Naive B cell (primary cell): ENCODE data around the gene ANAPC1. TPM values are rescaled to one million over a fixed set of nuclear protein-coding genes. Genes with fewer than 3 reads are reported as not detected.
"Not testable (repeated sequence)": the region's sequence is repeated elsewhere in the genome, so short reads cannot be mapped to it uniquely, and the experiment has no call there.

Source experiments
- ATAC-seq, 2 donors: fragments of 150-1000 bp; cut with Tn5 transposase; 2 replicates each; pipeline ENCODE4 v1.10.0; 2021; ENCODE audit warnings: low read depth in 2 of 2, mild to moderate bottlenecking in 2 of 2, moderate library complexity in 2 of 2
- DNase-seq: peaks from one replicate; pipeline ENCODE4 v3.0.0; 2022
- H3K27ac Mint-ChIP-seq, 6 donors: one replicate each; pipeline ENCODE4 v1.8.0; 2020 to 2022; ENCODE audit warnings: mild to moderate bottlenecking in 6 of 6, mixed read lengths in 6 of 6, moderate library complexity in 5 of 6, inconsistent platforms in 2 of 6
- H3K27me3 Mint-ChIP-seq, 3 donors: one replicate each; pipeline ENCODE4 v1.8.0; 2021 to 2022; ENCODE audit warnings: mixed read lengths in 3 of 3, mild to moderate bottlenecking in 1 of 3
- H3K36me3 Mint-ChIP-seq, 2 donors: one replicate each; pipeline ENCODE4 v1.8.0; 2020 to 2022; ENCODE audit warnings: mixed read lengths in 2 of 2, inconsistent platforms in 1 of 2, mild to moderate bottlenecking in 1 of 2
- H3K4me1 Mint-ChIP-seq, 3 donors: one replicate each; pipeline ENCODE4 v1.8.0; 2020 to 2022; ENCODE audit warnings: mixed read lengths in 3 of 3, inconsistent platforms in 1 of 3, mild to moderate bottlenecking in 1 of 3, moderate library complexity in 1 of 3
- H3K4me3 Mint-ChIP-seq, 8 donors: one replicate each; pipeline ENCODE4 v1.8.0; 2020 to 2022; ENCODE audit warnings: mild to moderate bottlenecking in 8 of 8, mixed read lengths in 8 of 8, moderate library complexity in 8 of 8, inconsistent platforms in 2 of 8
- H3K9me3 Mint-ChIP-seq, 7 donors: one replicate each; pipeline ENCODE4 v1.8.0; 2020 to 2022; ENCODE audit warnings: mixed read lengths in 7 of 7, mild to moderate bottlenecking in 5 of 7, inconsistent platforms in 2 of 7, moderate library complexity in 1 of 7
- polyA plus RNA-seq, 6 donors: library from polyadenylated mRNA; unstranded; fragments of 300-500 nt; fragmentation: Illumina TruSeq; gene quantifications; one replicate each; pipeline ENCODE4 v1.2.3, GENCODE V29; 2021; ENCODE audit warnings: low read depth in 6 of 6

ANAPC1 gene
- polyA plus RNA-seq, 6 donors from 2014 or later: 20.2 to 26.7 (median 23.7) TPM

DNA sequence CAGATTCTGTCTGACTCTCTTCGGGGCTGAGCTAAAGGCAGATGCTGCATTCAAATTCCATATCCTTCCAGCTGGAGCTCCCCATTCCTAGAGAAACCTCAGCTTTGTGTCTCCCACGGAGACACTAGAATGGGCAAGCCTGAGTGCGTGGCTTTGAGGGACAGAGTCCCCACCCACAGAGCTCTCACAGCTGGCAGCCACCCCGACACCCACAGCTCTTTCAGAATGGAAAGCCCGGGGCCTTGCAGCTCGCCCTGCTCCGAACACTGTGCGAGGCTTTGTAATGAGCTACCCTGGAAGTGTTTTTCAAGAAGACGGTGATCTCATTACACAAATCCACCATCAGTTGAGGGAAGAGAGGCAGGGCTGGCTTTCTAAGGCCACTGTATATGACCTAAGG, 164.4 kb downstream of the ANAPC1 start:
- DNase-seq, H3K27ac Mint-ChIP-seq, H3K9me3 Mint-ChIP-seq, H3K36me3 Mint-ChIP-seq, H3K4me1 Mint-ChIP-seq, H3K4me3 Mint-ChIP-seq, ATAC-seq, H3K27me3 Mint-ChIP-seq: not testable (repeated sequence)

Other genes with a start within 250 kb of the ANAPC1 start
- gene MERTK, start 14.4 kb upstream of the ANAPC1 start, polyA plus RNA-seq: under 1 TPM in 1 of 6 donors, not detected in 5; 0.16 TPM
- 10 to 100 TPM in 1 of 6 donors, 1 to 10 TPM in 5; 5.3 to 12.6 (median 9.5) TPM for gene TMEM87B, start 171.1 kb upstream of the ANAPC1 start, polyA plus RNA-seq